IMR-90 (cell line): Measurements from ENCODE around the gene CDC42EP1. TPM values are rescaled to one million over a fixed set of nuclear protein-coding genes. Genes with fewer than 3 reads are reported as not detected.

ENCODE experiments used
- ATAC-seq: fragments of 200-7000 bp; cut with Tn5 transposase; 2 replicates; pipeline ENCODE4 v1.9.1; 2020; ENCODE audit warnings: low read depth, mild to moderate bottlenecking, moderate library complexity
- BruUV-seq: library from RNA; stranded (reverse); fragments of 400-500 nt; replicated peaks from 2 replicates; lab custom pipeline; 2021; lab: Mats Ljungman, UMichigan
- CTCF ChIA-PET: fragments of 300-600 bp; formaldehyde crosslinking; extraction: SDS; loops from one replicate; lab custom pipeline; 2021; ENCODE audit warnings: antibody characterized with exemption; lab: Yijun Ruan, JAX
- POLR2A ChIA-PET: fragments of 300-600 bp; sonication (Branson Sonifier 250); formaldehyde crosslinking; loops from one replicate; lab custom pipeline; 2022; ENCODE audit warnings: antibody characterized with exemption; ENCODE audit not compliant: unreplicated experiment; lab: Charles Lee
- DNase-seq: peaks from one replicate; pipeline ENCODE4 v3.0.0; 2013
- H2AFZ ChIP-seq: replicated peaks from 2 replicates; pipeline ENCODE3; 2013; ENCODE audit warnings: low read length, mild to moderate bottlenecking; ENCODE audit not compliant: poor library complexity
- H2AK5ac ChIP-seq: 2 replicates; pipeline ENCODE4 v1.6.1; 2013; ENCODE audit warnings: low read depth, low read length, inconsistent platforms
- H2AK9ac ChIP-seq: replicated peaks from 2 replicates; pipeline ENCODE3; 2013; ENCODE audit warnings: mild to moderate bottlenecking, low read depth, low read length, moderate library complexity; ENCODE audit not compliant: poor library complexity
- H2BK120ac ChIP-seq: 2 replicates; pipeline ENCODE4 v1.6.1; 2013; ENCODE audit warnings: low read depth, low read length, inconsistent platforms
- H2BK15ac ChIP-seq: 3 replicates; pipeline ENCODE4 v1.6.1; 2013; ENCODE audit warnings: low read depth, low read length, inconsistent platforms
- H2BK20ac ChIP-seq: 2 replicates; pipeline ENCODE4 v1.6.1; 2013; ENCODE audit warnings: low read depth, mild to moderate bottlenecking, inconsistent platforms, low read length, moderate library complexity
- H2BK5ac ChIP-seq: 2 replicates; pipeline ENCODE4 v1.6.1; 2013; ENCODE audit warnings: mild to moderate bottlenecking, low read depth, low read length, inconsistent platforms; ENCODE audit not compliant: poor library complexity, severe bottlenecking
- H3K14ac ChIP-seq: replicated peaks from 2 replicates; pipeline ENCODE4 v1.6.1; 2013; ENCODE audit warnings: low read depth, low read length, inconsistent platforms
- H3K18ac ChIP-seq: 2 replicates; pipeline ENCODE4 v1.6.1; 2013; ENCODE audit warnings: low read depth, low read length, control low read depth
- H3K23ac ChIP-seq: 2 replicates; pipeline ENCODE4 v1.6.1; 2013; ENCODE audit warnings: low read depth, low read length, inconsistent platforms
- H3K27ac ChIP-seq: 2 replicates; pipeline ENCODE4 v1.5.1; 2013; ENCODE audit warnings: mild to moderate bottlenecking, control low read depth, low read length; ENCODE audit not compliant: insufficient read depth
- H3K27me3 ChIP-seq: 2 replicates; pipeline ENCODE4 v1.6.1; 2013; ENCODE audit warnings: low read length; ENCODE audit not compliant: control insufficient read depth, insufficient read depth
- H3K36me3 ChIP-seq: 2 replicates; pipeline ENCODE4 v1.6.1; 2013; ENCODE audit warnings: low read length, mixed read lengths; ENCODE audit not compliant: control insufficient read depth, insufficient read depth
- H3K4ac ChIP-seq: 2 replicates; pipeline ENCODE4 v1.6.1; 2013; ENCODE audit warnings: low read depth, low read length, inconsistent platforms
- H3K4me1 ChIP-seq: 2 replicates; pipeline ENCODE4 v1.6.1; 2013; ENCODE audit warnings: low read length, mixed read lengths; ENCODE audit not compliant: control insufficient read depth, insufficient read depth
- H3K4me2 ChIP-seq: 2 replicates; pipeline ENCODE4 v1.6.1; 2013; ENCODE audit warnings: low read depth, mild to moderate bottlenecking, control low read depth, low read length, moderate library complexity
- H3K4me3 ChIP-seq: 2 replicates; pipeline ENCODE4 v1.5.1; 2013; ENCODE audit warnings: low read depth, mild to moderate bottlenecking, control low read depth, low read length, moderate library complexity; ENCODE audit not compliant: insufficient read depth
- H3K56ac ChIP-seq: 2 replicates; pipeline ENCODE4 v1.6.1; 2013; ENCODE audit warnings: low read length, inconsistent platforms; ENCODE audit not compliant: insufficient read depth; ENCODE audit errors: extremely low read depth
- H3K79me1 ChIP-seq, 2 experiments: 2 replicates each; pipeline ENCODE4 v1.6.1; 2013; ENCODE audit warnings: low read length in 2 of 2, inconsistent platforms in 1 of 2, low read depth in 1 of 2
- H3K9ac ChIP-seq: 2 replicates; pipeline ENCODE4 v1.6.1; 2013; ENCODE audit warnings: low read depth, low read length, control low read depth
- H3K9me1 ChIP-seq: 2 replicates; pipeline ENCODE4 v1.6.1; 2013; ENCODE audit warnings: low read length, inconsistent platforms; ENCODE audit not compliant: insufficient read depth
- H3K9me3 ChIP-seq: 2 replicates; pipeline ENCODE4 v1.6.1; 2013; ENCODE audit warnings: low read length; ENCODE audit not compliant: control insufficient read depth, insufficient read depth
- H4K20me1 ChIP-seq: 2 replicates; pipeline ENCODE4 v1.6.1; 2013; ENCODE audit warnings: low read length, inconsistent platforms; ENCODE audit not compliant: insufficient read depth
- H4K5ac ChIP-seq: 2 replicates; pipeline ENCODE4 v1.6.1; 2013; ENCODE audit warnings: mild to moderate bottlenecking, low read depth, low read length, control low read depth
- H4K8ac ChIP-seq, 2 experiments: 2 replicates each; pipeline ENCODE4 v1.6.1; 2013; ENCODE audit warnings: low read depth in 2 of 2, low read length in 2 of 2, control low read depth in 1 of 2, inconsistent platforms in 1 of 2
- H4K91ac ChIP-seq: 2 replicates; pipeline ENCODE4 v1.6.1; 2013; ENCODE audit warnings: low read depth, low read length, inconsistent platforms; ENCODE audit not compliant: insufficient read depth
- BHLHE40 ChIP-seq: fragments of 150-350 bp; IDR thresholded peaks from 2 replicates; pipeline ENCODE4 v1.6.1; 2016; ENCODE audit warnings: mild to moderate bottlenecking, low read depth, low read length
- CHD1 ChIP-seq: IDR thresholded peaks from 2 replicates; pipeline ENCODE4 v1.6.1; 2012; ENCODE audit warnings: low read depth, low read length, improper control_type of control experiment
- ELK1 ChIP-seq: fragments of 150-350 bp; IDR thresholded peaks from 2 replicates; pipeline ENCODE4 v1.6.1; 2016; ENCODE audit warnings: low read depth, mild to moderate bottlenecking, low read length, moderate library complexity, borderline replicate concordance
- MAFK ChIP-seq: IDR thresholded peaks from 2 replicates; pipeline ENCODE4 v1.6.1; 2012; ENCODE audit warnings: low read depth, low read length, improper control_type of control experiment
- NFE2L2 ChIP-seq: fragments of 150-350 bp; IDR thresholded peaks from 2 replicates; pipeline ENCODE4 v1.6.1; 2016; ENCODE audit warnings: low read depth, mild to moderate bottlenecking, low read length
- RAD21 ChIP-seq: IDR thresholded peaks from 2 replicates; pipeline ENCODE4 v1.6.1; 2012; ENCODE audit warnings: low read length, improper control_type of control experiment
- RFX5 ChIP-seq: IDR thresholded peaks from 2 replicates; pipeline ENCODE4 v1.8.0; 2012; ENCODE audit warnings: low read depth, mild to moderate bottlenecking, low read length, moderate library complexity
- SMC3 ChIP-seq: fragments of 150-350 bp; IDR thresholded peaks from 2 replicates; pipeline ENCODE4 v1.6.1; 2016; ENCODE audit warnings: low read depth, mild to moderate bottlenecking, antibody characterized with exemption, low read length, moderate library complexity
- WGBS, 2 experiments: methylation state at CpG; one replicate each; pipeline versions ENCODE4 v1.1.5 to v1.1.7; 2013; ENCODE audit warnings: missing lambda C conversion rate in 2 of 2; ENCODE audit not compliant: insufficient read length in 1 of 2; ENCODE audit errors: extremely low coverage in 2 of 2; 5-methylcytosine and 5-hydroxymethylcytosine counted together
- dilution Hi-C: fragments of 300-500 bp; cut with HindIII; formaldehyde crosslinking; loops from one replicate; pipeline ENCODE4 v1.14.3; 2018; ENCODE audit warnings: low sequenced_read_pairs; ENCODE audit not compliant: unreplicated experiment
- in situ Hi-C: fragments of 300-500 bp; cut with MboI; formaldehyde crosslinking; loops from 3 replicates; pipeline ENCODE4 v1.14.3; 2019; ENCODE audit warnings: low sequenced_read_pairs, inconsistent platforms, mixed read lengths
- intact Hi-C: fragments of 100-400 bp; cut with micrococcal nuclease; formaldehyde crosslinking; loops from 2 replicates; pipeline ENCODE4 v1.10.0; 2022
- polyA plus RNA-seq, 3 experiments: library from polyadenylated mRNA; depleted of rRNA; stranded (reverse); fragments of >200 nt; gene quantifications; 2 replicates each; pipeline ENCODE4 v1.2.3, GENCODE V29; 2012; ENCODE audit warnings: low replicate concordance in 1 of 3
- total RNA-seq: library from RNA; depleted of rRNA; stranded (reverse); fragments of >200 nt; gene quantifications from 2 replicates; pipeline ENCODE4 v1.2.3, GENCODE V29; 2012
- TF ChIP-seq, protein P1 (sequence below): fragments of 150-350 bp; IDR thresholded peaks from 2 replicates; pipeline ENCODE4 v1.6.1; 2017; ENCODE audit warnings: mild to moderate bottlenecking, antibody characterized with exemption, low read length, low read depth

Gene CDC42EP1
- total and polyA plus RNA-seq, 2 of the 4 experiments (the other 2 are of a cell fraction): 4.7 to 47.3 TPM

DNA sequence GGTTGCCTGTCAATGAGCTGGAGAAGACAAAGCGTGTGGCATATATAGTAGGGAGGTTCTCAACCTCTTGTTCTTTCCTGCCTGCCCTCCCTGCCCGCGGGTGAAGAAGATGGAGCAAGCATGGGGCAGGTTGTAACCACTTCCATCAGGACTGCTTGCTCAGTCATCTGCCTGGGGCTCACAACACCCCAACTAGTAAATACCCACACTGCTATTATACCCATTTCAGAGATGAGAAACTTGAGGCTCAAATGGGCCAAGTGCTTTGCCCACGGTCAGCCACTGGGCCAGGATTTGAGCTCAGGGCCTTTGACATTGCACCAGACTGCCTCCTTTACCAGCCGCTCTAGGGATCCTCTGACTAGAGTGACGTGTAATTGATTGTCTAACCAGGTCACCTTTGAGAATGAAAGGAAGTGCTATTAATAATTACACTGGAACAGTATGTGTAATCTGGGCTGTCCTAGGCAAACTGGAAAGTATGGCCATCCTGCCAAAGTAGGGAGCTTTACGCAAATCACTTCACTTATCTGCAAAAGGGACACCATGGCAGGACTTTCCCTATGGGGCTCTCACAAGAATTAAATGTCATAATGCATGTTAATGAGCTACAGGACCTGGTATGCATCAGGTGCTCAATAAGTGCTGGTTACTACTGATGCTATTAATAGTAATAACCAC lies 2.8 kb upstream of the CDC42EP1 start:
- no peak overlapping the region for H4K8ac ChIP-seq
- H3K4ac ChIP-seq: no peak overlapping the region; the same call in 1 of the 2 replicates
- no peak overlapping the region for H3K18ac ChIP-seq
- BruUV-seq: no TSS peak
- no peak overlapping the region for H3K4me3 ChIP-seq
- H2AK9ac ChIP-seq: no peak overlapping the region
- H3K27ac ChIP-seq: no peak overlapping the region
- 0 out of 2 replicates have a peak overlapping the region, but pooled peaks have one; percentile 45 for H3K23ac ChIP-seq
- peaks cover 4 to 21% of the 10 kb centered on the region in 2 experiments; a peak in 2 of 4 replicates for H3K79me1 ChIP-seq
- peaks cover 15% of the 10 kb centered on the region for H4K20me1 ChIP-seq
- no peak overlapping the region for H2BK120ac ChIP-seq
- in situ Hi-C loops: no loop called here
- H3K9ac ChIP-seq: no peak overlapping the region
- WGBS, 2 experiments: 72% methylated on average over 3 of the region's 7 CpGs; no CpG with 5 or more reads in 1 of the 2 experiments
- H2AFZ ChIP-seq: no peak overlapping the region
- 0 out of 2 replicates have a peak overlapping the region, but pooled peaks have one; percentile 6 for H2AK5ac ChIP-seq
- no peak overlapping the region for H2BK20ac ChIP-seq
- H3K9me3 ChIP-seq: no peaks in the 10 kb centered on the region
- H3K56ac ChIP-seq: no peak overlapping the region
- H4K5ac ChIP-seq: no peak overlapping the region
- dilution Hi-C loops: no loop called here
- no peak for ATAC-seq
- POLR2A ChIA-PET: interaction anchor here (1.2 kb wide), 1 partner anchor 10 kb away, joined by 3 read pairs; no protein-coding TSS in a partner anchor
- TF ChIP-seq RFX5: no peak
- TF ChIP-seq RAD21: no peak
- TF ChIP-seq MAFK: no peak
- TF ChIP-seq SMC3: no peak
- no peak for TF ChIP-seq CHD1
- TF ChIP-seq, protein P1, sequence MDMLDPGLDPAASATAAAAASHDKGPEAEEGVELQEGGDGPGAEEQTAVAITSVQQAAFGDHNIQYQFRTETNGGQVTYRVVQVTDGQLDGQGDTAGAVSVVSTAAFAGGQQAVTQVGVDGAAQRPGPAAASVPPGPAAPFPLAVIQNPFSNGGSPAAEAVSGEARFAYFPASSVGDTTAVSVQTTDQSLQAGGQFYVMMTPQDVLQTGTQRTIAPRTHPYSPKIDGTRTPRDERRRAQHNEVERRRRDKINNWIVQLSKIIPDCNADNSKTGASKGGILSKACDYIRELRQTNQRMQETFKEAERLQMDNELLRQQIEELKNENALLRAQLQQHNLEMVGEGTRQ: no peak
- TF ChIP-seq BHLHE40: no peak
- TF ChIP-seq NFE2L2: no peak
- no peak for TF ChIP-seq ELK1
- H3K36me3 ChIP-seq: peaks cover 6% of the 10 kb centered on the region; the same call in 1 of the 2 replicates
- no peak overlapping the region for H3K4me2 ChIP-seq
- CTCF ChIA-PET: interaction anchor here (1.0 to 1.3 kb wide), 2 partner anchors 35 to 49 kb away, joined by 3 read pairs; no protein-coding TSS in a partner anchor
- intact Hi-C loops: no loop called here
- no peak overlapping the region for H2BK15ac ChIP-seq
- H3K27me3 ChIP-seq: no peaks in the 10 kb centered on the region
- DNase-seq: no peak
- H3K9me1 ChIP-seq: peaks cover 8% of the 10 kb centered on the region
- no peak overlapping the region for H2BK5ac ChIP-seq
- no peak overlapping the region for H4K91ac ChIP-seq
- peaks cover 19% of the 10 kb centered on the region for H3K4me1 ChIP-seq
- H3K14ac ChIP-seq: no peak overlapping the region
